Measurements from ENCODE around the gene LGALS9. TPM values are rescaled to one million over a fixed set of nuclear protein-coding genes. Genes with fewer than 3 reads are reported as not detected.
A peak's percentile ranks its signal among the peaks of the same experiment; 100 is the strongest.
"Not testable (repeated sequence)": the region's sequence is repeated elsewhere in the genome, so short reads cannot be mapped to it uniquely, and the experiment has no call there.

LGALS9 gene
- total and polyA plus RNA-seq, 12 donors: 3.5 to 87.7 (median 44.4) TPM

DNA sequence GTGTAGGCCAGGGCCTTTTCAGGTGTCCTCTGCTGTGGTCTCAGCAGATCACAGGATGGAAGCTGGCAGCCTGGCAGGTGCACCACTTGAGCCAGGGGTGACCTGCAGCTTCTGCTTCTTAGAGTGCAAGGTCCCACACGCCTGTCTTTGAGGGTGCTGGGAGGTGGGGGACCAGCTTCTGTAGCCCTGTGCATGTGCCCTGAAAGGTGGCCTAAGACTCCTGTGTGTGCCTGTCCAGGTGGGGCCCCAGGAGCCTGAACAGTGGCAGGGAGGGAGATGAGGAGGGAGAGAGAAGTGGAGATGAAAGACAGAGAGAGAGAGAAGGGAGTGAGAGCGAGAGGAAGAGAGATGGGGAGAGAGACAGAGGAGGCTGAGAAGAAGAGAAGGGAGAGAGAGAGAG is 46.2 kb downstream of the LGALS9 start:
- Histone ChIP-seq H3K27ac (no peak overlapping the region), H3K36me3 (replicated peaks in 1 of 2) (no peaks in the 10 kb centered on the region), H3K4me1 (replicated peaks in 1 of 2) (no peaks in the 10 kb centered on the region), H3K4me3 (no peak overlapping the region), H3K27me3 (no peaks in the 10 kb centered on the region), H3K9me3 (replicated peaks in 1 of 3) (no peaks in the 10 kb centered on the region)
- intact Hi-C loops (cut with DNase I): no loop called here
- WGBS, 4 donors: 84 to 93% (median 91%) methylated on average over 2 of the region's 2 CpGs
- DNase-seq: no peak
- no peak for TF ChIP-seq POLR2A (IDR thresholded peaks at IDR 0.05)
- no peak for TF ChIP-seq CTCF (IDR thresholded peaks at IDR 0.05)

DNA sequence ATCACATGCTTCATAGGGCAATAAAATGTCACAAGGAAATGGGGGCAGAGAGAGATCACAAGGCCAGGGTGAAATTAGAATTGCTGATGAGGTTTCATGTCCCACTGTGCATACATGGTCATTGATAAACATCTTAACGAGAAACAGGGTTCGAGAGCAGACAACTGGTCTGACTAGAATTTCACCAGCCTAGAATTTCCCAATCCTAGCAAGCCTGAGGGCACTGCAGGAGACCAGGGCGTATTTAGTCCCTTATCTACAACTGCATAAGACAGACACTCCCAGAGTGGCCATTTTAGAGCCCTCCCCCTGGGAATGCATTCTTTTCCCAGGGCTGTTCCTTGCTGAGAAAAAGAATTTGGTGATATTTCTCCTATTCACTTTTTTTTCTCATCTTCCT is 55.3 kb downstream of the LGALS9 start:
- H3K36me3 ChIP-seq (replicated peaks in 1 of 2); H3K4me3 ChIP-seq; DNase-seq; intact Hi-C loops (cut with DNase I); H3K9me3 ChIP-seq (replicated peaks in 1 of 3); H3K27ac ChIP-seq; H3K4me1 ChIP-seq (replicated peaks in 1 of 2); H3K27me3 ChIP-seq: not testable (repeated sequence)
- 51 to 75% (median 58%) methylated on average over 3 of the region's 3 CpGs for WGBS, 4 donors

DNA sequence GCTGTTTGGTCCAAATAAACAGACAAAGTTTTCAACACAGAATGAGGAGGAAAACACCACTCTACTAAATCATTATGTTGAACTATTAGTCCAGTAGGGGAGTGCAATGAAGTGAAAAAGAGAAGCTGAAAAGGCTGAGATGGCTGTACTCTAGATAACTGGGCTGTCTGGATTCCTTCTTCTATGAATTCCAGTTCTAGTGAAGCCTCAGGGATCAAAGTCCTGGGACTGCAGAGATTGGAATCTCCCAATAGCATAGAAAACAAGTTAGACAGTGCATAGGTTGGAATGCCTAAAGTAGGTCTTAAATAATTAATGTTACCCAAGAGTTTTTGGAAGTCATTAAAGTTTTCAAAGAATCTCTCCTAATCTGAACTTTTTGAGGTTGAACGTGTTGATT is 59.9 kb downstream of the LGALS9 start:
- Histone ChIP-seq H3K4me1 (replicated peaks in 1 of 2) (no peaks in the 10 kb centered on the region), H3K9me3 (replicated peaks in 1 of 3) (peaks cover 0 to 7% (median 0%) of the 10 kb centered on the region in 3 donors), H3K36me3 (replicated peaks in 1 of 2) (no peaks in the 10 kb centered on the region), H3K27me3 (no peaks in the 10 kb centered on the region), H3K27ac (no peak overlapping the region), H3K4me3 (no peak overlapping the region)
- intact Hi-C loops (cut with DNase I): no loop called here
- WGBS, 4 donors: 84 to 93% (median 89%) methylated on average over 1 of the region's 1 CpG
- no peak for TF ChIP-seq CTCF (IDR thresholded peaks at IDR 0.05)
- no peak for TF ChIP-seq POLR2A (IDR thresholded peaks at IDR 0.05)
- DNase-seq: no peak

DNA sequence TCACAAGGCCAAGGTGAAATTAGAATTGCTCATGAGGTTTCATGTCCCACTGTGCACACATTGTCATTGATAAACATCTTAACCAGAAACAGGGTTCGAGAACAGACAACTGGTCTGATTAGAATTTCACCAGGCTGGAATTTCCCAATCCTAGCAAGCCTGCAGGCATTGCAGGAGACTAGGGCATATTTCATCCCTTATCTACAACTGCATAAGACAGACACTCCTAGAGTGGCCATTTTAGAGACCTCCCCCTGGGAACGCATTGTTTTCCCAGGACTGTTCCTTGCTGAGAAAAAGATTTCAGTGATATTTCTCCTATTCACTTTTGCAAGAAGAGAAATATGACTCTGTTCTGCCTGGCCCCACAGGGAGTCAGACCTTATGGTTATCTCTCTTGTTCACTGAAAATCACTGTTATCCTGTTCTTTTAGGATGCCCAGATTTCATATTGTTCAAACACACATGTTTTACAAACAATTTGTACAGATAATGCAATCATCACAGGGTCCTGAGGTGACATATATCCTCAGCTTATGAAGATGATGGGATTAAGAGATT is 64.3 kb downstream of the LGALS9 start:
- H3K4me1 ChIP-seq (replicated peaks in 1 of 2); H3K27me3 ChIP-seq; H3K27ac ChIP-seq; H3K4me3 ChIP-seq; H3K9me3 ChIP-seq (replicated peaks in 1 of 3); H3K36me3 ChIP-seq (replicated peaks in 1 of 2): not testable (repeated sequence)
- 65 to 74% (median 66%) methylated on average over 2 of the region's 2 CpGs for WGBS, 4 donors
- intact Hi-C loops (cut with DNase I): loop anchor here in 1 of 2 donors (5.0 kb wide), 1 partner anchor 52 kb away; no protein-coding TSS in a partner anchor
- DNase-seq: peak in 1 of 7 donors; percentile 22

Small RNA genes within 50 kb of the gene (small RNA-seq; reads per million reads assigned to genes)
- gene AC015688.1 (0 reads per million in 2 donors), gene AC015688.2 (0 reads per million in 2 donors), gene AC015688.5 (0 reads per million in 2 donors), gene CPDP1 (0 reads per million in 2 donors)

Other genes with a start within 250 kb of the LGALS9 start
- gene KSR1, start 174.7 kb upstream of the LGALS9 start, total RNA-seq: 10 to 100 TPM; 16.0 to 50.4 (median 37.8) TPM
- 10 to 100 TPM; 38.0 to 45.0 (median 39.1) TPM for gene KSR1, start 174.7 kb upstream of the LGALS9 start, polyA plus RNA-seq
- gene NOS2, start 169.3 kb downstream of the LGALS9 start, total RNA-seq: 1 to 10 TPM in 3 of 9 donors, under 1 TPM in 6; 0.17 to 3.3 (median 0.69) TPM
- gene NOS2, start 169.3 kb downstream of the LGALS9 start, polyA plus RNA-seq: 1 to 10 TPM in 1 of 3 donors, under 1 TPM in 2; 0.48 to 1.0 (median 0.54) TPM

Data from adrenal gland (tissue), 12 donors.